WTC11 (cell line): ENCODE measurements around the gene RABGAP1. TPM values are rescaled to one million over a fixed set of nuclear protein-coding genes. Genes with fewer than 3 reads are reported as not detected.
A peak's percentile ranks its signal among the peaks of the same experiment; 100 is the strongest.

Source experiments
- ATAC-seq: fragments of 200-7000 bp; cut with Tn5 transposase; 2 replicates; pipeline ENCODE4 v1.10.0; 2021; ENCODE audit warnings: mild to moderate bottlenecking, moderate library complexity
- CTCF ChIA-PET: fragments of 300-600 bp; sonication (Branson Sonifier 250); formaldehyde crosslinking; loops from one replicate; lab custom pipeline; 2021; ENCODE audit warnings: antibody characterized with exemption; lab: Charles Lee
- POLR2A ChIA-PET: fragments of 350-600 bp; sonication (Branson Sonifier 250); formaldehyde crosslinking; loops from one replicate; lab custom pipeline; 2021; ENCODE audit warnings: antibody characterized with exemption; lab: Charles Lee
- DNase-seq: peaks from one replicate; pipeline ENCODE4 v3.0.0; 2021; ENCODE audit warnings: low spot score
- H3K27ac Mint-ChIP-seq: 2 replicates; pipeline ENCODE4 v1.8.0; 2021; ENCODE audit warnings: mixed read lengths
- H3K27me3 Mint-ChIP-seq: 2 replicates; pipeline ENCODE4 v1.8.0; 2021; ENCODE audit warnings: low read depth, mild to moderate bottlenecking, moderate library complexity, mixed read lengths
- H3K36me3 Mint-ChIP-seq: 2 replicates; pipeline ENCODE4 v1.8.0; 2021; ENCODE audit warnings: mixed read lengths
- H3K4me1 Mint-ChIP-seq: 2 replicates; pipeline ENCODE4 v1.8.0; 2022; ENCODE audit warnings: mixed read lengths
- H3K4me3 Mint-ChIP-seq: 2 replicates; pipeline ENCODE4 v1.8.0; 2021; ENCODE audit warnings: mild to moderate bottlenecking, moderate library complexity, mixed read lengths
- H3K9me3 Mint-ChIP-seq: 2 replicates; pipeline ENCODE4 v1.8.0; 2021; ENCODE audit warnings: mixed read lengths
- CREB1 ChIP-seq: sonication (generic); formaldehyde crosslinking; IDR thresholded peaks from 2 replicates; pipeline ENCODE4 v1.8.0; 2023; ENCODE audit warnings: mild to moderate bottlenecking, missing genetic modification reagents
- KAT7 ChIP-seq: sonication (generic); formaldehyde crosslinking; IDR thresholded peaks from 2 replicates; pipeline ENCODE4 v1.8.1; 2023; ENCODE audit warnings: missing genetic modification reagents, mild to moderate bottlenecking, borderline replicate concordance
- MYBL2 ChIP-seq: sonication (generic); formaldehyde crosslinking; IDR thresholded peaks from 2 replicates; pipeline ENCODE4 v1.8.1; 2023; ENCODE audit warnings: mild to moderate bottlenecking, moderate library complexity, missing genetic modification reagents
- NFATC4 ChIP-seq: fragments of 250-450 bp; sonication (Bioruptor Pico); IDR thresholded peaks from 2 replicates; pipeline ENCODE4 v1.9.0; 2021; ENCODE audit warnings: mild to moderate bottlenecking
- NR1H2 ChIP-seq: sonication (generic); formaldehyde crosslinking; IDR thresholded peaks from 2 replicates; pipeline ENCODE4 v1.9.0; 2021; ENCODE audit warnings: mild to moderate bottlenecking, moderate library complexity, missing genetic modification reagents
- TP53 ChIP-seq: sonication (generic); formaldehyde crosslinking; IDR thresholded peaks from 2 replicates; pipeline ENCODE4 v1.8.1; 2023; ENCODE audit warnings: mild to moderate bottlenecking, missing genetic modification reagents
- ZNF121 ChIP-seq: sonication (generic); formaldehyde crosslinking; IDR thresholded peaks from 2 replicates; pipeline ENCODE4 v1.8.0; 2023; ENCODE audit warnings: missing genetic modification reagents
- ZNF317 ChIP-seq: sonication (generic); formaldehyde crosslinking; IDR thresholded peaks from 2 replicates; pipeline ENCODE4 v1.8.1; 2023; ENCODE audit warnings: low read depth, mild to moderate bottlenecking, moderate library complexity, missing genetic modification reagents, borderline replicate concordance
- total RNA-seq: library from RNA; stranded (reverse); gene quantifications from 3 replicates; pipeline ENCODE4 v1.2.3, GENCODE V29; 2021
- TF ChIP-seq, protein P1 (sequence below): sonication (generic); formaldehyde crosslinking; IDR thresholded peaks from 2 replicates; pipeline ENCODE4 v1.8.0; 2022; ENCODE audit warnings: mild to moderate bottlenecking, missing genetic modification reagents
- TF ChIP-seq, protein P2 (sequence below): fragments of 250-450 bp; sonication (Bioruptor Pico); IDR thresholded peaks from 2 replicates; pipeline ENCODE4 v1.9.0; 2021; ENCODE audit warnings: mild to moderate bottlenecking
- TF ChIP-seq, protein P3 (sequence below): sonication (generic); formaldehyde crosslinking; IDR thresholded peaks from 2 replicates; pipeline ENCODE4 v1.8.1; 2023; ENCODE audit warnings: mild to moderate bottlenecking, missing genetic modification reagents
- TF ChIP-seq, protein P4 (sequence below): sonication (generic); formaldehyde crosslinking; IDR thresholded peaks from 2 replicates; pipeline ENCODE4 v1.8.0; 2023; ENCODE audit warnings: missing genetic modification reagents, mild to moderate bottlenecking, borderline replicate concordance
- TF ChIP-seq, protein P5 (sequence below): sonication (generic); formaldehyde crosslinking; IDR thresholded peaks from 2 replicates; pipeline ENCODE4 v1.8.1; 2023; ENCODE audit warnings: mild to moderate bottlenecking, missing genetic modification reagents, borderline replicate concordance

Gene RABGAP1
- total RNA-seq, 1 experiment from 2014 or later = 38.1 TPM

DNA sequence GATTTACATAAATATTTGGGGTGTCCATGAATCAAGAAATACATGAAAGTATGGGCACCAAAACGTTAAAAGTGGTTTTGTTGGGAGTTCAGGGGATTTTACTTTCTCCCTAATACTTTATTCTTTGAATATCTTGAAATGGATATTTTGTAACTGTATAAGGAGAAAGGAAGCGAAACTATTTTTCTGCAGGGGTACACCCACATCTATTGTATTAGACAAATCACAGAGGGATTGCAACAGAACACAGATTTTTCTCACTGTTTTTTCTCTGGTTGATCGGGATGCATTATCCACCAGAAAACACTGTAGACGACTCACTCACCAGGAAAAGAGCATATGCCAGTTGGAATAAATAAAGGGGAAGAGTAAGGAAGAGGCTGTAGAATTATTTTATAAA lies 1.2 kb upstream of the RABGAP1 start:
- no peaks in the 10 kb centered on the region; the same call in 1 of the 2 replicates for H3K27me3 Mint-ChIP-seq
- POLR2A ChIA-PET = interaction anchor here (2.2 to 2.3 kb wide), 2 partner anchors 8 to 26 kb away, joined by 44 read pairs; partner anchors contain the start of genes ZBTB26 and ZBTB6
- H3K4me3 Mint-ChIP-seq = no peak overlapping the region
- CTCF ChIA-PET = interaction anchor here (1.0 to 1.5 kb wide), 2 partner anchors 8 to 17 kb away, joined by 3 to 10 read pairs; partner anchors contain the start of gene ZBTB26
- peaks cover 10% of the 10 kb centered on the region for H3K4me1 Mint-ChIP-seq
- peaks cover 16% of the 10 kb centered on the region for H3K36me3 Mint-ChIP-seq
- peak overlapping the region; percentile 91 for H3K27ac Mint-ChIP-seq
- TF ChIP-seq ZNF121 (CRISPR knock-in tag) (no peak), ZNF317 (no peak), NR1H2 (CRISPR knock-in tag) (no peak), CREB1 (no peak), MYBL2 (CRISPR knock-in tag) (no peak), NFATC4 (CRISPR knock-in tag) (no peak), TP53 (no peak), KAT7 (CRISPR knock-in tag) (no peak)
- TF ChIP-seq, protein P1, sequence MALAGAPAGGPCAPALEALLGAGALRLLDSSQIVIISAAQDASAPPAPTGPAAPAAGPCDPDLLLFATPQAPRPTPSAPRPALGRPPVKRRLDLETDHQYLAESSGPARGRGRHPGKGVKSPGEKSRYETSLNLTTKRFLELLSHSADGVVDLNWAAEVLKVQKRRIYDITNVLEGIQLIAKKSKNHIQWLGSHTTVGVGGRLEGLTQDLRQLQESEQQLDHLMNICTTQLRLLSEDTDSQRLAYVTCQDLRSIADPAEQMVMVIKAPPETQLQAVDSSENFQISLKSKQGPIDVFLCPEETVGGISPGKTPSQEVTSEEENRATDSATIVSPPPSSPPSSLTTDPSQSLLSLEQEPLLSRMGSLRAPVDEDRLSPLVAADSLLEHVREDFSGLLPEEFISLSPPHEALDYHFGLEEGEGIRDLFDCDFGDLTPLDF (CRISPR knock-in tag) = no peak
- TF ChIP-seq, protein P2, sequence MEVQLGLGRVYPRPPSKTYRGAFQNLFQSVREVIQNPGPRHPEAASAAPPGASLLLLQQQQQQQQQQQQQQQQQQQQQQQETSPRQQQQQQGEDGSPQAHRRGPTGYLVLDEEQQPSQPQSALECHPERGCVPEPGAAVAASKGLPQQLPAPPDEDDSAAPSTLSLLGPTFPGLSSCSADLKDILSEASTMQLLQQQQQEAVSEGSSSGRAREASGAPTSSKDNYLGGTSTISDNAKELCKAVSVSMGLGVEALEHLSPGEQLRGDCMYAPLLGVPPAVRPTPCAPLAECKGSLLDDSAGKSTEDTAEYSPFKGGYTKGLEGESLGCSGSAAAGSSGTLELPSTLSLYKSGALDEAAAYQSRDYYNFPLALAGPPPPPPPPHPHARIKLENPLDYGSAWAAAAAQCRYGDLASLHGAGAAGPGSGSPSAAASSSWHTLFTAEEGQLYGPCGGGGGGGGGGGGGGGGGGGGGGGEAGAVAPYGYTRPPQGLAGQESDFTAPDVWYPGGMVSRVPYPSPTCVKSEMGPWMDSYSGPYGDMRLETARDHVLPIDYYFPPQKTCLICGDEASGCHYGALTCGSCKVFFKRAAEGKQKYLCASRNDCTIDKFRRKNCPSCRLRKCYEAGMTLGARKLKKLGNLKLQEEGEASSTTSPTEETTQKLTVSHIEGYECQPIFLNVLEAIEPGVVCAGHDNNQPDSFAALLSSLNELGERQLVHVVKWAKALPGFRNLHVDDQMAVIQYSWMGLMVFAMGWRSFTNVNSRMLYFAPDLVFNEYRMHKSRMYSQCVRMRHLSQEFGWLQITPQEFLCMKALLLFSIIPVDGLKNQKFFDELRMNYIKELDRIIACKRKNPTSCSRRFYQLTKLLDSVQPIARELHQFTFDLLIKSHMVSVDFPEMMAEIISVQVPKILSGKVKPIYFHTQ (CRISPR knock-in tag) = no peak
- TF ChIP-seq, protein P3, sequence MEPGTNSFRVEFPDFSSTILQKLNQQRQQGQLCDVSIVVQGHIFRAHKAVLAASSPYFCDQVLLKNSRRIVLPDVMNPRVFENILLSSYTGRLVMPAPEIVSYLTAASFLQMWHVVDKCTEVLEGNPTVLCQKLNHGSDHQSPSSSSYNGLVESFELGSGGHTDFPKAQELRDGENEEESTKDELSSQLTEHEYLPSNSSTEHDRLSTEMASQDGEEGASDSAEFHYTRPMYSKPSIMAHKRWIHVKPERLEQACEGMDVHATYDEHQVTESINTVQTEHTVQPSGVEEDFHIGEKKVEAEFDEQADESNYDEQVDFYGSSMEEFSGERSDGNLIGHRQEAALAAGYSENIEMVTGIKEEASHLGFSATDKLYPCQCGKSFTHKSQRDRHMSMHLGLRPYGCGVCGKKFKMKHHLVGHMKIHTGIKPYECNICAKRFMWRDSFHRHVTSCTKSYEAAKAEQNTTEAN (CRISPR knock-in tag) = no peak
- TF ChIP-seq, protein P4, sequence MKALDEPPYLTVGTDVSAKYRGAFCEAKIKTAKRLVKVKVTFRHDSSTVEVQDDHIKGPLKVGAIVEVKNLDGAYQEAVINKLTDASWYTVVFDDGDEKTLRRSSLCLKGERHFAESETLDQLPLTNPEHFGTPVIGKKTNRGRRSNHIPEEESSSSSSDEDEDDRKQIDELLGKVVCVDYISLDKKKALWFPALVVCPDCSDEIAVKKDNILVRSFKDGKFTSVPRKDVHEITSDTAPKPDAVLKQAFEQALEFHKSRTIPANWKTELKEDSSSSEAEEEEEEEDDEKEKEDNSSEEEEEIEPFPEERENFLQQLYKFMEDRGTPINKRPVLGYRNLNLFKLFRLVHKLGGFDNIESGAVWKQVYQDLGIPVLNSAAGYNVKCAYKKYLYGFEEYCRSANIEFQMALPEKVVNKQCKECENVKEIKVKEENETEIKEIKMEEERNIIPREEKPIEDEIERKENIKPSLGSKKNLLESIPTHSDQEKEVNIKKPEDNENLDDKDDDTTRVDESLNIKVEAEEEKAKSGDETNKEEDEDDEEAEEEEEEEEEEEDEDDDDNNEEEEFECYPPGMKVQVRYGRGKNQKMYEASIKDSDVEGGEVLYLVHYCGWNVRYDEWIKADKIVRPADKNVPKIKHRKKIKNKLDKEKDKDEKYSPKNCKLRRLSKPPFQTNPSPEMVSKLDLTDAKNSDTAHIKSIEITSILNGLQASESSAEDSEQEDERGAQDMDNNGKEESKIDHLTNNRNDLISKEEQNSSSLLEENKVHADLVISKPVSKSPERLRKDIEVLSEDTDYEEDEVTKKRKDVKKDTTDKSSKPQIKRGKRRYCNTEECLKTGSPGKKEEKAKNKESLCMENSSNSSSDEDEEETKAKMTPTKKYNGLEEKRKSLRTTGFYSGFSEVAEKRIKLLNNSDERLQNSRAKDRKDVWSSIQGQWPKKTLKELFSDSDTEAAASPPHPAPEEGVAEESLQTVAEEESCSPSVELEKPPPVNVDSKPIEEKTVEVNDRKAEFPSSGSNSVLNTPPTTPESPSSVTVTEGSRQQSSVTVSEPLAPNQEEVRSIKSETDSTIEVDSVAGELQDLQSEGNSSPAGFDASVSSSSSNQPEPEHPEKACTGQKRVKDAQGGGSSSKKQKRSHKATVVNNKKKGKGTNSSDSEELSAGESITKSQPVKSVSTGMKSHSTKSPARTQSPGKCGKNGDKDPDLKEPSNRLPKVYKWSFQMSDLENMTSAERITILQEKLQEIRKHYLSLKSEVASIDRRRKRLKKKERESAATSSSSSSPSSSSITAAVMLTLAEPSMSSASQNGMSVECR (CRISPR knock-in tag) = no peak
- TF ChIP-seq, protein P5, sequence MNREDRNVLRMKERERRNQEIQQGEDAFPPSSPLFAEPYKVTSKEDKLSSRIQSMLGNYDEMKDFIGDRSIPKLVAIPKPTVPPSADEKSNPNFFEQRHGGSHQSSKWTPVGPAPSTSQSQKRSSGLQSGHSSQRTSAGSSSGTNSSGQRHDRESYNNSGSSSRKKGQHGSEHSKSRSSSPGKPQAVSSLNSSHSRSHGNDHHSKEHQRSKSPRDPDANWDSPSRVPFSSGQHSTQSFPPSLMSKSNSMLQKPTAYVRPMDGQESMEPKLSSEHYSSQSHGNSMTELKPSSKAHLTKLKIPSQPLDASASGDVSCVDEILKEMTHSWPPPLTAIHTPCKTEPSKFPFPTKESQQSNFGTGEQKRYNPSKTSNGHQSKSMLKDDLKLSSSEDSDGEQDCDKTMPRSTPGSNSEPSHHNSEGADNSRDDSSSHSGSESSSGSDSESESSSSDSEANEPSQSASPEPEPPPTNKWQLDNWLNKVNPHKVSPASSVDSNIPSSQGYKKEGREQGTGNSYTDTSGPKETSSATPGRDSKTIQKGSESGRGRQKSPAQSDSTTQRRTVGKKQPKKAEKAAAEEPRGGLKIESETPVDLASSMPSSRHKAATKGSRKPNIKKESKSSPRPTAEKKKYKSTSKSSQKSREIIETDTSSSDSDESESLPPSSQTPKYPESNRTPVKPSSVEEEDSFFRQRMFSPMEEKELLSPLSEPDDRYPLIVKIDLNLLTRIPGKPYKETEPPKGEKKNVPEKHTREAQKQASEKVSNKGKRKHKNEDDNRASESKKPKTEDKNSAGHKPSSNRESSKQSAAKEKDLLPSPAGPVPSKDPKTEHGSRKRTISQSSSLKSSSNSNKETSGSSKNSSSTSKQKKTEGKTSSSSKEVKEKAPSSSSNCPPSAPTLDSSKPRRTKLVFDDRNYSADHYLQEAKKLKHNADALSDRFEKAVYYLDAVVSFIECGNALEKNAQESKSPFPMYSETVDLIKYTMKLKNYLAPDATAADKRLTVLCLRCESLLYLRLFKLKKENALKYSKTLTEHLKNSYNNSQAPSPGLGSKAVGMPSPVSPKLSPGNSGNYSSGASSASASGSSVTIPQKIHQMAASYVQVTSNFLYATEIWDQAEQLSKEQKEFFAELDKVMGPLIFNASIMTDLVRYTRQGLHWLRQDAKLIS (CRISPR knock-in tag) = no peak
- TF ChIP-seq, all 79 proteins: peak for 0
- ATAC-seq (no peak), DNase-seq (no peak)
- no peaks in the 10 kb centered on the region for H3K9me3 Mint-ChIP-seq
